GM19463 (cell line): ENCODE data around the gene POLR3B.
"Not testable (repeated sequence)": the region's sequence is repeated elsewhere in the genome, so short reads cannot be mapped to it uniquely, and the experiment has no call there.

Source experiments
- ATAC-seq: cut with Tn5 transposase; IDR thresholded peaks from one replicate; pipeline ENCODE4 v1.9.1; 2021; ENCODE audit warnings: mild to moderate bottlenecking, moderate library complexity; ENCODE audit not compliant: unreplicated experiment

Gene POLR3B

DNA sequence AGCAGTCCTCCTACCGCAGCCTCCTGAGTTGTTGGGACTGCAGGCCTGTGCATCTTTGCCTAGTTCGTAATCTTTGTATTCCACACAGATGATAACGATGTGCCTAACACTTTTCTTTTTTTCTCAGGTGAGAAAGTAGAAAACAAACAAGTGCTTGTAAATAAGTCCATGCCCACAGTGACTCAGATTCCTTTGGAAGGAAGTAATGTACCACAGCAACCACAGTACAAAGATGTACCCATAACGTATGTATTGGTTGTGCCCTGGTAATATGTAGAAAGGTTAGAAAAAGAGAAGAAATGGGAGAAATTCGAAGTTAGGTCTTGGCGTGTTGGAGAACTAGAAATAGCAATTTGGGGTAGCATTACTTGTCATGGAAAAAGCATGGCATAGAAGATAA lies 101.6 kb downstream of the POLR3B start:
- no peak for ATAC-seq

DNA sequence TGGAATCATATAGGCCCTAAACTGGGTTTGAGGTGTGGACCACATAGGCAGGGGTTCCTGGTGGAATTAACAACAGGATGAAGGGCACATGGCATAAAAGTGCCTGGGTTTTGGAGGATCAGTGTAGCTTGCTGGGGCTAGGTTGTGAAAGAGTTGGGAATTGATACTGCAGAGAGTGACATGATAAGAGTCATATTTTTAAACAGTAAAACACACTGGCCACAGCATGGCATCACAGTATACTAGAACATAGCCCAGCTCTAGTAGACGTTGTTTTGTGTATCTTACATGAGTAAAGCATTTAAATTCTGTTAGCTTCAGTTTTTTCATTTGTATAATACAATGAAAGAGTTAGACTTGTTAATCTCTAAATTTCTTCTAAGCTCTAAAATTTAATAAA lies 102.0 kb downstream of the POLR3B start:
- ATAC-seq: no peak

DNA sequence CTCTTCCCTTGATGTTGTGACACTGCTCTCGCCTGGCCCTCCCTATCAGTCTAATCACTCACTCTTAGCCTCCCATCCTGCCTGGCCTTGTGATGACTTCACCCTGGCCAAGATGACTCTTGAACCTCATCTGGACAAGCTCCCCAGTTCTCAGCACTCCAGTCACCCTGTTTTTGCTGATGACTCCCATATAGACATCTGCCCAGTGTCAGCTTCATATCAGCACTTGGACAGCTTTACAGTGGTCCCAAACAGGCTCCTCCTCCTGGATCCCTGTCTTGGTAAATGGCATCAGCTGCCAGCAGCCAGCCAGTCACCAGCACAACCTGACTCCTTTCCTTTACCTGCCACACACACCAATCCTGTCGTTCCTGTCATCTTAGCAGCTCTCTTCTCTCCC lies 104.2 kb downstream of the POLR3B start:
- ATAC-seq: no peak

DNA sequence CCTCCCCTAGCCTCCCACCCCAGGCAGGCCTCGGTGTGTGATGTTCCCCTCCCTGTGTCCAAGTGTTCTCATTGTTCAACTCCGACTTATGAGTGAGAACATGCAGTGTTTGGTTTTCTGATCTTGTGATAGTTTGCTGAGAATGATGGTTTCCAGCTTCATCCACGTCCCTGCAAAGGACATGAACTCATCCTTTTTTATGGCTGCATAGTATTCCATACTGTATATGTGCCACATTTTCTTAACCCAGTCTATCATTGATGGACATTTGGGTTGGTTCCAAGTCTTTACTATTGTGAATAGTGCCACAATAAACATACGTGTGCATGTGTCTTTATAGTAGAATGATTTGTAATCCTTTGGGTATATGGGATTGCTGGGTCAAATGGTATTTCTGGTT lies 108.1 kb downstream of the POLR3B start:
- ATAC-seq: not testable (repeated sequence)

DNA sequence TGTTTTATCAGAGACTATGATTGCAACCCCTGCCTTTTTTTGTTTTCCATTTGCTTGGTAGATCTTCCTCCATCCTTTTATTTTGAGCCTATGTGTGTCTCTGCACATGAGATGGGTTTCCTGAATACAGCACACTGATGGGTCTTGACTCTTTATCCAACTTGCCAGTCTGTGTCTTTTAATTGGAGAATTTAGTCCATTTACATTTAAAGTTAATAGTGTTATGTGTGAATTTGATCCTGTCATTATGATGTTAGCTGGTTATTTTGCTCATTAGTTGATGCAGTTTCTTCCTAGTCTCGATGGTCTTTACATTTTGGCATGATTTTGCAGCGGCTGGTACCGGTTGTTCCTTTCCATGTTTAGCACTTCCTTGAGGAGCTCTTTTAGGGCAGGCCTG lies 118.1 kb downstream of the POLR3B start:
- ATAC-seq: not testable (repeated sequence)

DNA sequence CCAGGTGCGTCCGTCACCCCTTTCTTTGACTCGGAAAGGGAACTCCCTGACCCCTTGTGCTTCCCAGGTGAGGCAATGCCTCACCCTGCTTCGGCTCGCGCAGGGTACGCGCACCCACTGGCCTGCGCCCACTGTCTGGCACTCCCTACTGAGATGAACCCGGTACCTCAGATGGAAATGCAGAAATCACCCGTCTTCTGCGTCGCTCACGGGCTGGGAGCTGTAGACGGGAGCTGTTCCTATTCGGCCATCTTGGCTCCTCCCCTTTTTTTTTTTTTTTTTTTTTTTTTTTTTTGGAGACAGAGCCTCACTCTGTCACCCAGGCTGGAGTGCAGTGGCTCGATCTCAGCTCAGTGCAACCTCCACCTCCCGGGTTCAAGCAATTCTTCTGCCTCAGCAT lies 120.1 kb downstream of the POLR3B start:
- not testable (repeated sequence) for ATAC-seq

DNA sequence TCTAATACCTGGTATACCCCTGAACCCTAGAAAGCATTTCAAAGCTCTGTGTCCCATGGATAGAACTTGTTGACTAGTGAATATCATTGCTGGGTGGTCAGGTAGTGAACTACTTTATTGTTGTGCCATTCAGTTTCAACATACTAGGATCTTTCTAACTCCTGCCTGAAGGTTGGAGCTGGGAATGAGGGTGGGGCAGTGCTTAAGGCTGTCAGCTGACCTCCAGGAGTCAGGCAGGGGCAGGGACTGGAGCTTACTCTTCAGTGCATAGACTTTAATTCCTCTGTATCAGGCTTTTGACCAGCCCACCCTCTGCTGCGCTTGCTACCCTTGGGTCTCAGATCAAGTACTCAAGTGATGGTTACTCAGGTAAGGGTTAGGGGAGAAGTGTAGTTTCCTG lies 122.7 kb downstream of the POLR3B start:
- no peak for ATAC-seq

DNA sequence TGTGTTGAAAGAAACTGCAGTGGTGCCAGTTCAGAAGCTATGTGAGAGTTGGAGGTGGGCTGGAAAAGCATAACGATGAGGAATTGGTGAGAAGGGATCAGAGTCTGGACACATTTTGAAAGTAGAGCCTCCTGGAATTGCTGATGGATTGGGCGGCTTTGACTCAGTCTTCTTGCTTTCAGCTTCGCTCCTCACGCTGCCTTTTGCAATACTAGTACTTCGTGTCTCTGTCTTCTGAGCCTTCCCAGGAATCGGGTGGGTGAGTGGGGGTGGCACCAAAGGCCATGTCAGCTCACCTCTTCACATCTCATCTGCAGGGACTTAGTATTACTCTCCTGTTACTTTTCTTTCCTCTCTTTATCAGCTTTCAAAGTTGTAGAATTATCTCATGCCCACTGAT lies 123.7 kb downstream of the POLR3B start:
- no peak for ATAC-seq

DNA sequence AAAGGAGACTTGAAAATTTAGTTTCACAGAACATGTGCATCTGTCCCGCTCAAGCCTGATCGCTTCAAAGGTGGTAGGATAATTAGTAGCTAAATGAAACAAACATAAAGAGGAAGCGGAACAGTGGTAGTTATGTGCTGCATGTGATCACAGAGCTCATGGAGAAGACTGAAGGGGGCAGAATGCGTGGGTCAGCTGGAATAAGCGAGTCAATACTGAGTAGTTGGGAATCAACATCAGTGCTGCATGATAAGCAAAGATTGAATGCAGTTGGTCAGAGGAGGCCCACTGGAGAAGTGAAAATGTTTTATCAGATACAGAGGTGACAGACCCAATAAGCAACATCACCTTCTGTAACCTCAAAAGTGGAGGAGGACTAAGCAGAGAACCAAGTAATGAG lies 130.1 kb downstream of the POLR3B start:
- ATAC-seq: no peak

DNA sequence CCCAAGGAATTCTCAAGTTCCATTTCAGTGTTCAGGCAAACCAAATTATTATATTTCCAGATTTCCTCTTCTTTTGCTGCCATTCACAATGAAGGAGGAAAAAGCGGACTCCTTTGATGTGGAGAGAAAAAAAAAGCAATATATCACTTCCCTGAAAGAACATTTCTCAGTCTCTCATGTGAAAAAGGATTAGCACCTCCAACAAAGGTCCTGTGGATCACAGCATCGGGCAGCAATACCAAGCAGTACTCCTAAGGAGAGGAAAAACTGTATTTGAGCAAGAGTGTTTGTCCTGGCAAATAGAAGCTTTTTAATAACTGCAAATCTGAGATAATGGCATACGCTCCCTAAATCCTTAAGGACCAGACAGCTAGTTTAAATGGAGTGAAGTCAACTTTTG lies 131.3 kb downstream of the POLR3B start:
- no peak for ATAC-seq

DNA sequence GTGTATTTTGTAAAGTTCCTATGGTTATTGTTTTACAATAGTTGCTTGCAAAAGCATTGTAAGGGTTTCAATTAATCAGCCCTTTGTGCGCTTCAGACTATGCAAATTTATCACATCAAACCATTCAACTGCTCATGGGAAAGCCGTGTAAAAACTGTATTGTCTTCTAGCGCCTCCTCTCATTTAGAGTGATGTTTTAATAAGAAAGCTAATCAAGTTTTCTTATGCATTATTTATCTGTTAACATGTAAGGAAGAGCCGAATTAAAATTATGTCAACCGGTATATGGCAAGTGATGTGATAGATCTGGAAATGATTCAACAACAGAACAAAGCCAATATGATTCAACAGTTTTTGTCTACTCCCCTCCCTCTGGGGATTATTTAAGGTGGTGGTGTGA lies 132.7 kb downstream of the POLR3B start:
- ATAC-seq: no peak

DNA sequence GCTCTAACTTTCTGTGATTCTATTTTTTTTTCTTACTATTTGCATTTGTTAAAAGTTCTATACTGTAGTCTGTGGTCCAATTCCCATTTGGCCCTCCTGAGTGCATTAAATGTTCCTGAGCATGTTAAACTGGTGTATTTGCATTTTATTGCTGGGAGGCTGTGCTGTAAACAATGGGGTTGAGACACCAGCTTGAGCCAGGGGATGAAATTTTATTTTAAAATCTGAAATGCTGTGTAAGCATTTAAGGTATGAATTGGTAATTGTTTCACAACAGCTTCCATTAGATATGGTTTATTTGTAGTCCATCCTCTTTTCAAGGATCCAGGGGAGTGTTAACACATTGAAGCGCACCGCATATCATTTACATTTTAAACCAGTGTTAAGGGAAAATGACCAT lies 135.3 kb downstream of the POLR3B start:
- ATAC-seq: no peak

DNA sequence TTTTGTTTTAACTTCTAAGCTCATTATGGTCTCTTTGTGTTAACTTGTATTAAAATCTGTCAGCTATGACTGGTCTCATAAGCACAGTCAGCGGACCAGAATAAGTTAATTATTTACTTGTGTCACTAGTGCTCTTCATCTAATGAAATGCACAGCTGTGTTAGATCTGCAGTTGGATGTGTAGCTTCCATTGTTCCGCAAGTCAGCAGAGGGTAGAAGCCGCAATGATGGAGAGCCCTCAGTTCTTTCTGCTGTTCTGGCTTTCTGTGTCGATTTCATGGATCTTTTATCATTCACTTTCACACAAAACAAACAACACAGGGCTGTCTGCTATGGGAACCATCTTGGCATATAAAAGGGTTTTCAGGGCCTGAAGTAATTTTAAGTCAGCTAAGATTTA lies 136.0 kb downstream of the POLR3B start:
- ATAC-seq: no peak

DNA sequence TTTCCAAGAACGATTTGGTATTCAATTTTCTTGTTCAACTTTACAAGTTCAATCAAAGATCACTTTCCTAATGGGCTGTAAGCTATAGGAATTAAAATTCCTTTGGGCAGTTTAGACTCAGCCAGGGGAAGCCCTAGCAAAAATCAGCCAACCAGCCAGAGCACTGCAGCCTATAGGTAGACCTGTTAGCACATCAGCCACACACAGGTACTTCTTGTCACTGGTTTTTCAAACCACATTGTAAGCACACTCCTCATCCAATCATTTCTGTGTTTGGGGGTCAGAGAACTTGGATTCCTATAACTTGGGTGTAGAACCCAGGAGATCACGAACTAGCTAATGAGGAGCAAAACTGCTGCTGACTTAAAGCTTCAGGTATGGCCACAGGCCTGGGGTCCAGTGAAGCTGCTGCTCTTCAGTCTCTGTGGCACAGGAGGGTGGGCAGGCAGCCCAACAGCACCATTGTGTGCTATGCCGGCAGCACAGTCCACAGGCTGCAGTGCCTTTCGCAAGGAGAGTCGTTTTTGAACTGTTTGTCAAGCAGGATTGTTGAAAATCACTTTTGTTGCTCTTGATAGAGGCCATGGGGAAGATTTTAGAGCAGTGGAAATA lies 137.9 kb downstream of the POLR3B start:
- ATAC-seq: no peak

DNA sequence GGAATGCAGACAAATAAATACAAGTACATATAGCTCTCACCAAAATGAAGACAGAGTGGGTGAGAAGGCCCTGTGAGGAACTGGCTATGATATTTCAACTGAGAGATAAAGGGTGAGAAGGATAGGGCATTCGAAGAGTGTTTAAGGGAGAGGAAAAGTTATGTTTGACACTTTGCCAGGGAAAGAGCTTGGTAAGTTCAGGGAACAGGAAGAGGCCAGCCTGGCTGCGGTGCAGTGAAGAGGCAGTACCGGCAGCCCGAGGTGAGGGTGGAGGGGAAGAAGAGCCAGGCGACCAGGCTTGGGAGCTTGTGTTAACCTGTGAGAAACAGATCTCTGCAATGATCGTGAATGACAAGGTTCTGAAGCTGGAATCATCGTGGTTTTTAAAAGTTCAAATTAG lies 140.5 kb downstream of the POLR3B start:
- ATAC-seq: no peak

DNA sequence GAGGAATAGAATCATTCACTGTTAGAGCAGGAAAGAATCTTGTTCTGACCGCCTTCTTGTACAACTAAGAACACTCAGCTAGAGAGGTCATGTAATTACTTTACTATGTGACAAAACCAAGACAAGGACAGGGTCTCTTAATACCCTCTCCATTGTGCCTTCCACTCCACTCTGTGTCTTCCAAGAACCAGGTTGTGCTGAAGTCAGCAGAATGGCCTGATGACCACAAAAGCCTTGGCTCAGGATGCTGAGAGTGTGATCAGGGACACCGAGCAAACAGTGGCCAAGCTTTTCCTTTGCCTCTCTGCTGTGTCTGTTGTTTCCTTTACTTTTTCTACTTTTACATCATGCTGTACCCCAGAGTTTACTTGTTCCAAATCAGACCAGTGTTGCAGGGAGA lies 142.1 kb downstream of the POLR3B start:
- ATAC-seq: no peak

DNA sequence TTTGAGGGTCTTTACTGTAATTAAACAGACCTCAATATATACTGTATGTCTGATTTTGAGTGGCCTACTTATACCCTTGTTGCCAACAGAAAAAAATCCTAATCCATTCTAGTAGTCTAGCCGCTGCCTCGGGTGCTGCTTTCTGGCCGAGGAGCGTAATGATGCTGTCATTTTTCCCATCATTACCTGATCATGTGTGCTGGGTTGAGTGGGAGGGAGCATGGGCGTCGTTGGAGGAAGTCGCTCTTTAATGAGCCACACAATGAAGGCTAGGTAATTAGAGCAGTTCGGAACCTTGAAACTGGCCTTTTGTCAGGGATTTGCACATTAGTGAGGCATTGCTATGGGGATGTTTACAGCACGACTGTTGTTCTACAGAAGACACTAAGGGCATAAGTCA lies 149.1 kb downstream of the POLR3B start:
- ATAC-seq: no peak

DNA sequence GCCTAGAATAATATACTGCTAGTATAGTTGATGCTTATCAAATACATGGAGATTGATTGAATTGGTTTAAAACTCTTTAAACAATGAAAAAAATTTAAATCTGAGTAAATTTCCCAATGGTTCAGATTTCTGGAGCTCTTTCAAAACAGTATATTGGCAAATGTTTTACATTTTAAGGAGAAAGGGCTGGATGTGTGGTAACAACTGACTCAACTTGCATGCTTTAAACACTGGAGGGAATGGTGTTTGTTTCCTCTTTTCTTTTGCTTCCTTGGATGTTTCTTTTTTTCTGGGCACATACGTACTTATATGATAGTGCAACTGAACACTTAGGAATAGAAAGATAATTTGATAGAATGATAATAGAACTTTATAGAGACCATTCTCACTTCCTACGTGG lies 151.4 kb downstream of the POLR3B start:
- no peak for ATAC-seq

DNA sequence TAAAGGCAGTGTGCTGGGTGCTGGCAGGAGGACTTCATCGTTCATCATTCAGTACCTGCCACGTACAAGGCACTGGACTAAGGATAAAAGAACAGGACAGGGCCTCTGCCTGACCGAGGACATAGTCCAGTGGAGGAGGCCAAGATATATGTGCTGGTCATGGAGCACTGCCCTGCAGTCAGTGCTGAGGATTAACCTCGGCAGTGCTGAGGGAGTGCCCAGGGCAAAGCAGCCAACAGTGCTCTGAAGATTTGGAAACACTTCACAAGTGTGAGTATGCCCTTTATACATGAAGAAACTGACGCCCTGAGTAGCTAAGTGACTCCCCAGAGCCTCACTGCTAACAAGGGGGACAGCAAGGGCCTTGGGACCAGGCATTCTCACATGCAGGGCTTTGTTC lies 153.8 kb downstream of the POLR3B start:
- ATAC-seq: no peak

DNA sequence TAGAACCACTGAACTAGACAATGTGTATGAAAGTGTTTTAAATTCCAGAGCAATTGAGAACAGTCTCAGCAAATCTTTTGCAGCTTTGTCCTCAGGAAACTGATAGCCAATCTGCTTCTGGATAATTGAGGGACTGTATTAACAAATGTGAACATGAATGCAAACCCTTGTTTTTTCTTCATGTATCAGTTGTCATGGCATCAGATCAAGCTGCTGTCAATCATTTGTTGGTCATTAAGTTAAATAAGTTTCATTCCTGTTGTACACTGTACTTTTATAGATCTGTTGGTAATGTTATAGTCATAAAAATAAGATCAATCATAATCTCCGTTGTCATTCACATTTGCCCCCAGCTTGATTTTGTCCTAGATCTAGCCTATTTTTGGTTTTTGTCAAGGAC lies 159.8 kb downstream of the POLR3B start:
- ATAC-seq: no peak

DNA sequence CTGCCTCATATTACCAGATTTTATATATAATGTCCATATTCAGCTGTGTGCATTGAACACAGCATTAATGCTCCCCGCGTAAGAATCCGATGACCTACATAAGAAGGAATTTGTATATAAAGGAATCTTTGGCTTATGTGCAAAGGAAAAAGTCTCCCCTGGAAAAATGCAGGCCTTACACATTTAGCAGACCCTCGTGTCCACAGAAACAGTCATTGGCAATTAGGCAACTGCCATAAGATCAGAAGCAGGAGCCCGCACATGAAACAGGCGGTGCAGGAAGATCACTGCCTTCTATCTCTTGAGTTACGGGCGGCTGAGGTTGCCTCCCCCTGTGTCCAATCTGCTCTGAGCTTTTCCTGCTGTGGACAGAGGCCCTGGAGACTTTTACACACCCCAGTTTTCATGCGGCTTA lies 162.1 kb downstream of the POLR3B start:
- ATAC-seq: no peak

DNA sequence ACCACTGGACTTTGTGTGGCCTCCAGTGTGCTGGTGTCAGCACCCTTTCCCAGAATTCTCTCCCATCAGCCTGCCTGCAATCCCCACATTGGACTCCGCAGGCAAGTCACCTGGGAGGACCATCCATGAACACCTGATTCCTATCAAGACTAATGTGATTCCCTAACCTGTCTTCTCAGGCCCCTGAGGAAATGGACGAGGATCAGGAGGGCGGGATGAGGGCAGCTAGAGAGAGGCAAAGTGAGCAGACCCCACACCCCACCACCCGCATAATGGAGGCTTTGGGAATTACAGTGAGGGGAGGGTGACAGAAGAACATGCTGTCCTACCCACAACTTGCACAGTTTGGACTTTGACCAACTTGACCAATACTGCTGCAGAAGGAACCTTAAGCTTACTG lies 164.4 kb downstream of the POLR3B start:
- no peak for ATAC-seq

DNA sequence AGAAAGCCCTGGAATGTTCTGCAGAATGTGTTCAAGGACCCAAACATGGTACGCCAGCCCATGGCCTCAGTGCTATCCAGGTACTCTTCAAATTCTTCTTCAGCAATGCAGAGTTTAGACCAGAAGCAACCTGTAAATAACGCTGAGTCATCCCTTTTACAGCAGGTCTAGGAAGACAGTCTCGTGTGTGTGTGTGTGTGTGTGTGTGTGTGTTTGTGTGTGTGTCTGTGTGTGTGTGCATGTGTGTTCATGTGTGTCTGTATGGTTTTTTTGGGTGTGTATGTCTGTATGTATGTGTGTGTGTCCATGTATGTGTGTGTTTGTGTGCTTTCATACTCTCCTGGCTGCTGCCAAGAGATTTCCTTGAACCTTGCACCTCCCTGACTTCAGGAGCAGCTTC lies 165.2 kb downstream of the POLR3B start:
- ATAC-seq: no peak

DNA sequence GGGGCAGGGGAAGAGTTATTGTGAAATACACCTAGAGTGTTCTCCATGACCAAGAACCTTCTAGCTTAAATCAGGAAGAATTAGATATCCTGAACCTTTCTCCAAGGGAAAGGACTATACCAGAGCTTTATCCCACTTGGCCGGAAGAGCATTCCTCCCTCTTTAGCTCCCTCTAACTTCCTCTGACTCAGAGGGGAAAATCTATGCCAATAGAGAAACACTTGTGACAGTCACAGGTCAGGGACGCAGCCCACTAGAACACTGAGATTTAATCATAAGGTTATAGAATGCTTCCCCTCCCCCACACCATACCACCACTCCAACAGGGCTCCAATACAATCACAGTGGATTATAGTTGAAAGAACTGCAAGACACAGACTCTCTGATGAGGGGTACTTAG lies 169.8 kb downstream of the POLR3B start:
- no peak for ATAC-seq
